Inflammatory macrophage treated with lipopolysaccharide for 4 hours (primary cell): ENCODE measurements around the gene TUBA3D.
"Not testable (repeated sequence)": the region's sequence is repeated elsewhere in the genome, so short reads cannot be mapped to it uniquely, and the experiment has no call there.

Source experiments
- DNase-seq: peaks from one replicate; pipeline ENCODE4 v3.0.0-alpha.2; 2020

TUBA3D gene

DNA sequence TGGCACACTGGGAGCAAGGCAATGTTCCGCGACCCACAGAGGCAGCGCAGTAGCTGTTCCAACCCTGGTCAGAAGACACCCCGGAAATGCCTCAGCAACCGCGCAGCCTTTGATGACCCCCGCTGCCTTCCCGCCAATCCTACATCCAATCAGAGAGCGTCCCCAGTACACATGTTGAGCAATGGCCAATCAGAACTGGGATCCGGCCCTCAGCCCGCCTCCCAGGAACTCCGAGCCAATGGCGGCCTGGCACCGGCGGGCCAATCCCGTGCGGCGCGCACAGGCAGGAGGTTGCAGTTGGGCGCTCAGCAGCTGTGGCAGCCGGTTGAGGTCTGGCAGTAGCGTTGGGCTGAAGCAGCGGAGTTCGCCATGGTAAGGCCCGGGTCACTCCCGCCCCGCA lies at the start of gene TUBA3D:
TSS of gene TUBA3D (plus strand) at position 289 of the 400 bp plus-strand sequence. CDS start at position 370, 81 bp downstream.
- no peak for DNase-seq

DNA sequence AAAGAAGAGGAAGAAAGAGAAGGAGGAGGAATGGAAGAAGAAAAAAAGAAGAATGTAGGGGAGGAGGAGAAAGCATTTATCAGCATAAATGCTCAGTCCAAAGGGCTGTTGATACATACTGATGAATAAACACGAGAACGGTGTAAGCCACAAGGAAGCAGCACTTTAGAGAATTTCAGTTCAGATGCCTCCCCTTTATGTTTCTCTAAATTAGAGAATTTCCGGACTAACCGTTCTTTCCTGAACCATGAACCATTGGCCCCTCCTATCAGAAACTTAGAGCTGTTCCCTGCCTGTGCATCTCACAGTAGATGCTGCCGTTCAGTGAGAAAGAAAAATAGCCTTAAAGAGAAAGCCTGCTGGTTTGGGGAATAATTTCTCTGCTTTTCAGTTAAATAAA lies 49.2 kb upstream of the TUBA3D start:
- DNase-seq: no peak

- no peak for DNase-seq
Observed at GRCh38 chr2:131431336-131431735, 44.6 kb upstream of the TUBA3D start.

GRCh38 chr2:131440742-131441468 lies 35.0 kb upstream of the TUBA3D start:
- not testable (repeated sequence) for DNase-seq

GRCh38 chr2:131444736-131445514 lies 31.0 kb upstream of the TUBA3D start:
- not testable (repeated sequence) for DNase-seq

DNA sequence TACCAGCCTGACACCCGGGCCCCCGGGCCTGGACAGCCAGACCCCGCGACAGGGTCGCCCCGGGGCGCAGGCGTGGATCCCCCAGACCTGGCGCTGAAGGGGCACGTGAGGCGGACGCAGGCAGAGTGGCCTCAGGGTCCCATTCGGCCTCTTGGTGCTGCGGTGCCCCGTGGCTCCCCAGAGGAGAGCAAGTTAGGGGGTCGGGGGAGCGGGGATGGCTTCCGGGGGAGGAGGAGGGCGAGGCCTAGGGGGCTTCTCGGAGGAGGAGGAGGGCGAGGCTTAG lies 30.5 kb upstream of the TUBA3D start:
- DNase-seq: not testable (repeated sequence)

- no peak for DNase-seq
Observed at GRCh38 chr2:131445896-131446295, 30.0 kb upstream of the TUBA3D start.

- DNase-seq: not testable (repeated sequence)
Observed at GRCh38 chr2:131447981-131448380, 27.9 kb upstream of the TUBA3D start.

GRCh38 chr2:131451265-131451949 lies 24.5 kb upstream of the TUBA3D start:
- DNase-seq: not testable (repeated sequence)

DNA sequence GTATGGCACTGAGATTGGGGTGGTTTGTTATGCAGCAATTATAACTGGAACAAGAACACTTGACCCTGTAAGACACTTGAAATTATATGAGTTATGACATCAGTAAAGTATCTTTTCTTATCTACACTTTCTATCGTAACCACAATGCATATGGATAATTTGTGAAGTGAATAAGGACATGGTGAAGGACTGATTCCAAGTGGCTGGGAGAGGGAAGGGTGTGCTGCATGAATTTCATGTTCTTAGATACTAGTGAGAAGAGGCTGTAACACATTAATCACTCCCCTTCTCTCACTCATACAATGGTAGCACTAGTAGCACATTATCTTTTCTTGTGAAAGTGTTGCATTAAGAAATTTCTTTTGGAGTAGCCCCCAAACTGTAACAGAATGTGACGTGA lies 21.0 kb upstream of the TUBA3D start:
- DNase-seq: not testable (repeated sequence)

- not testable (repeated sequence) for DNase-seq
Observed at GRCh38 chr2:131467722-131468121, 8.2 kb upstream of the TUBA3D start.

DNA sequence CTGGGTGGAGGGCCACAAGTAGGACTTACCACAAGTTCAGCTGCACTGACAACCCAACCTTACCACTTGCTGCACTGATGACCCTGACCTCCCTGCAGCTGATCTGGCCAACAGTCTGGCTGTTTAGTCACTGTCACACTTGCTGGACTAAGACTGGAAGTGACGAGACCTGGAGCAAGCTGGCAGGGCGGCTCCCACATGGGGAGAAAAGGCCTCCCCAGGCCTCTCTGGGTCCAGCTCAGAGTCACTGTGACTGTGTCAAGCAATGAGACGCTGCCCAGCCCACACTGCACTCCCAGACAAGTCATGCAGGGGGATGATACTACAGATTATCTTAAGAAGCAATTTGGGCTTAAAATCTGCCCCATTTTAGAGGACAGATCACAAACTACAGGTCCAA lies 5.0 kb upstream of the TUBA3D start:
- DNase-seq: not testable (repeated sequence)

DNA sequence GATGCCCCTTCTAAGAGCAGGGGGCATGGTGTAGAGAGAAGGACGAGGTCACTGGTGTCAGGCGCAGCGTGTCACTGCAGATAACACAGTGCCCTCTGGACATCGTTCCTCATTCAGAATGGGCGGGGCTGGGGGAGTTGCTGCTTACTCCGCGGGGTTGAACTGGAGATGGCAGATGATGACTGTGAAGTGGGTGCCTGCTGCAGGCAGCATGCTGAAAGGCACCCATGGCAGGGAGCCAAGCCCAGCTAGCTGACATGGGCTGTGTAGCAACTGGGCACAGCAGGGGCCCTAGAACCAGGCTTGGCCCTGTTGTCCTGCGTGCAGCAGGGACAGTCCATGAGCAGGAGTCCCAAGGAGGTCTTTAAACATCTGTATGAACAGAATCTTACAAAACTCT lies 4.3 kb upstream of the TUBA3D start:
- DNase-seq: not testable (repeated sequence)

- DNase-seq: not testable (repeated sequence)
Observed at GRCh38 chr2:131473266-131473665, 2.7 kb upstream of the TUBA3D start.

GRCh38 chr2:131476363-131476762 lies 444 bp downstream of the TUBA3D start:
- DNase-seq: not testable (repeated sequence)

GRCh38 chr2:131477227-131477626 lies 1.3 kb downstream of the TUBA3D start:
- not testable (repeated sequence) for DNase-seq

DNA sequence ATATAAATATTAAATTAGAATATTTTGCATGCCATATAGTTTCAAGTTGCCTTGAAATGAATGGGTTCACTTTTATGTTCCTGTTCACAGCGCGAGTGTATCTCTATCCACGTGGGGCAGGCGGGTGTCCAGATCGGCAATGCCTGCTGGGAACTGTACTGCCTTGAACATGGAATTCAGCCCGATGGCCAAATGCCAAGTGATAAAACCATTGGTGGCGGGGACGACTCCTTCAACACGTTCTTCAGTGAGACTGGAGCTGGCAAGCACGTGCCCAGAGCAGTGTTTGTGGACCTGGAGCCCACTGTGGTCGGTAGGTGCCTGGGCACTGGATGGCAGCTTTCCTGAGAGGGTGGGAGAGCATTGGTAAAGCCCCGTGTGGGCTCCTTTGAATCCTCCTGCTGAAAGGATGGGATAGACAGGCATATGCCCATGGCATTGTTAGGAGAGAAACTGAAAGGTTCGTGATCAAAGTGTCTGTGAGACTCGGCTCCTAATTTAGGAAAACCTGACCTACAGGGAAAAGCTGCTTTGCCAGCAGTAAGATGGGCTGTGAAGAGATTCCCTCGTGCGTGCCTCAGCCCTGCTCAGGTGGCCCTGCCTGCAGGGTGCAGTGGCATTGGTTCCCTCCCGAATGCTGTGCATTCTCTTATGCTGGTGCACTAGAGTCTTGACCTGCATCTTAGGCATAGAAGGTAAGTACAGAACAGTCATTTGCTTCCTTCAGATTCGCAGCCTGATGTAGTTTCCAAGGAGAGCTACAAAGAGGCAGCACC lies 2.3 kb downstream of the TUBA3D start:
- not testable (repeated sequence) for DNase-seq

DNA sequence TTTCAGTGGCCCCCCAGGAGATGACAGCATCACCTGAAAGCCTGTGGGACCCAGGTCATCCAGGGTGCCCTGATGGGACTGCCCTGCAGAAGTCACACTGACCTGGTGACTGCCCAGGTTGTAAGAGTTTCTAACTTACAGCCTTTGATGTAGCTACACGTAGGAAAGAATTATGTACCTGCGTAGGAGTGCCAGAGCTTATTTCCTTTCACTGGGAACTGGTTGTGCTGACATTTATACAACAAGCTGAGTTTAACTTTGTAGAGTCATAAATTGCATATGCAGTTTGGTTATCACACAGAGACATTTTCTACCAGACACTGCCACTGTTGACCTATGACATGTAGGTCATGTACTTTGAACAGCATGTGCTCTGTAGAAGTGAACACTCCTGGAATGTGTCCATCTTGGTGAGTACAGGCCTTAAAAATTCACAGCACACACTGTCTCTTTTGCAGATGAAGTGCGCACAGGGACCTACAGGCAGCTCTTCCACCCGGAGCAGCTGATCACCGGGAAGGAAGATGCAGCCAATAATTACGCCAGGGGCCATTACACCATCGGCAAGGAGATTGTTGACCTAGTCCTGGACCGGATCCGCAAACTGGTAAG lies 3.0 kb downstream of the TUBA3D start:
- DNase-seq: not testable (repeated sequence)

DNA sequence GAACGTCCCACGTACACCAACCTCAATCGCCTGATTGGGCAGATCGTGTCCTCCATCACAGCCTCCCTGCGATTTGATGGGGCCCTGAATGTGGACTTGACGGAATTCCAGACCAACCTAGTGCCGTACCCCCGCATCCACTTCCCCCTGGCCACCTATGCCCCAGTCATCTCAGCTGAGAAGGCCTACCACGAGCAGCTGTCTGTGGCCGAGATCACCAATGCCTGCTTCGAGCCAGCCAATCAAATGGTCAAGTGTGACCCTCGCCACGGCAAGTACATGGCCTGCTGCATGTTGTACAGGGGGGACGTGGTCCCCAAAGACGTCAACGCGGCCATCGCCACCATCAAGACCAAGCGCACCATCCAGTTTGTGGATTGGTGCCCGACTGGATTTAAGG lies 4.4 kb downstream of the TUBA3D start:
- DNase-seq: not testable (repeated sequence)

DNA sequence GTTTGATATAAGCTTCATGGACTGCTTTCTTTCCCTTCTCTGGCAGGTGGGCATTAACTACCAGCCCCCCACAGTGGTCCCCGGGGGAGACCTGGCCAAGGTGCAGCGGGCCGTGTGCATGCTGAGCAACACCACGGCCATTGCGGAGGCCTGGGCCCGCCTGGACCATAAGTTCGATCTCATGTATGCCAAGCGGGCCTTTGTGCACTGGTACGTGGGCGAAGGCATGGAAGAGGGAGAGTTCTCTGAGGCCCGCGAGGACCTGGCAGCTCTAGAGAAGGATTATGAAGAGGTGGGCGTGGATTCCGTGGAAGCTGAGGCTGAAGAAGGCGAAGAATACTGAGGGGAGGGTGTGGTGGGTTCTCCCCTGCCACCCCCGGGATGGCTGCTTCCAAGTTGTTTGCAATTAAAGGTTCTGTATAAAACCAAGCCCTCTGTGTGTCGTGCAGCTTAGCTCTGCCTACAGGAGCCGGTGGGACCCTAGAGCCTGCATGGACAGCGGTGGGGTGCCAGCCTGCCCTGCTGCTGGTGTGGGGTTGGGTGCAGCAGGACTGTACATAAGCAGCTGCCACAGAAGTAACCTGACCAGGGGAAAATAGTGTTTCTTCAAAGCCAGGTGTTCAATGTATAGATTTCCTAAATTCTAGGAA lies 6.7 kb downstream of the TUBA3D start:
- not testable (repeated sequence) for DNase-seq

DNA sequence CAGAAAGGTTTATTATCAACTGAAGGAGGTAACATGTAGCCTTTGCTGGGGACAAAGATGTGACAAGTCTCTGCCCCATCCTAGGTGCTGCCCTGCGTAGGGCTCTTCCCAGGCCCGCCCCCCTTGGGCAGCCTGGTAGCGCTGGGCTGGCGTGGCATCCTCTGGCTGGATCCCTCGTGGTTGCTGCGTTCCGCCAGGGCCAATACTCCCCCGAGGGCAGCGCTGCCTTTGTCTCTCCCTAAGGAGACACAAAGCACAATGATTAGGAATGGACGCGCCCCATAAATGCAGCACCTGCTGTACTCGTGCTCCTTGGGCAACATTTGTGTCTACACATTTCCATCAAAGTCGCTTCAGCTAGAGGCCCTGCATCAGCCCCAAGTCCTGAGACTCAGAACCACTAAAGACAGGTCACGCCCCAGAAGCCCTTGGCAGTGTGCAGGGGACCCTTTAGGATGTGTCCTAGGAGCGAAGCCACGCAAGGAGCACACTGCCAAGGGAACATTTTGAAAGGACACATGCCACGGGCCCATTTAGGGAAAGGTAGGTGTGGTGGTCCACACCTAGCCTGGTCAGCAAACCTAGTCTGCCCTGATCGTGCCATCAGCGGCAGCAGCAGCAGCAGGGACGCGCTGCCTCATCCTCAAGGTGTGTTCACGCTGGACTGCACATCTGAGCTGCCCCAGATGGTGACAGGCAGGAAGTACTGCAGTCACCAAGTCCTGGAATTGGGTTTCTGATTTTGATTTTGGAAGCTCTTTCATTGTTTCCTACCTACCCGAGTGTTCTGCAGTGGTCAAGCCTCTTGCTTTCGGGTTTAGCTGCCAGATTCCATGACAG lies 8.3 kb downstream of the TUBA3D start:
- DNase-seq: not testable (repeated sequence)
